HG02840 (cell line): Measurements from ENCODE around the gene WDR7.

ENCODE experiments used
- ATAC-seq: cut with Tn5 transposase; IDR thresholded peaks from one replicate; pipeline ENCODE4 v1.9.1; 2021; ENCODE audit warnings: mild to moderate bottlenecking, moderate library complexity, moderate number of reproducible peaks; ENCODE audit not compliant: unreplicated experiment, low FRiP score

The WDR7 gene

GRCh38 chr18:57022716-57023115, 371.6 kb downstream of the WDR7 start:
- ATAC-seq, result no peak

- no peak for ATAC-seq
Observed at GRCh38 chr18:57023275-57023882, 372.2 kb downstream of the WDR7 start.

- ATAC-seq, result no peak
Observed at GRCh38 chr18:57025540-57025939, 374.4 kb downstream of the WDR7 start.

GRCh38 chr18:57026316-57026715, 375.2 kb downstream of the WDR7 start:
- no peak for ATAC-seq

GRCh38 chr18:57027190-57027708, 376.1 kb downstream of the WDR7 start:
- ATAC-seq, result no peak

GRCh38 chr18:57029761-57030160, 378.6 kb downstream of the WDR7 start:
- no peak for ATAC-seq

- ATAC-seq, result no peak
Observed at GRCh38 chr18:57030417-57030816, 379.3 kb downstream of the WDR7 start.

- no peak for ATAC-seq
Observed at GRCh38 chr18:57035590-57035989, 384.4 kb downstream of the WDR7 start.

GRCh38 chr18:57038395-57038794, 387.2 kb downstream of the WDR7 start:
- no peak for ATAC-seq

GRCh38 chr18:57040175-57040574, 389.0 kb downstream of the WDR7 start:
- no peak for ATAC-seq

GRCh38 chr18:57043241-57043640, 392.1 kb downstream of the WDR7 start:
- ATAC-seq, result no peak

GRCh38 chr18:57048351-57048750, 397.2 kb downstream of the WDR7 start:
- no peak for ATAC-seq

GRCh38 chr18:57048859-57049258, 397.7 kb downstream of the WDR7 start:
- ATAC-seq, result no peak

- ATAC-seq, result no peak
Observed at GRCh38 chr18:57050310-57050949, 399.3 kb downstream of the WDR7 start.

GRCh38 chr18:57051021-57051656, 400.0 kb downstream of the WDR7 start:
- no peak for ATAC-seq

- ATAC-seq, result peak; percentile 72
Observed at GRCh38 chr18:57051657-57052044, 400.5 kb downstream of the WDR7 start.

- ATAC-seq, result no peak
Observed at GRCh38 chr18:57052173-57052572, 401.0 kb downstream of the WDR7 start.

GRCh38 chr18:57052759-57053158, 401.6 kb downstream of the WDR7 start:
- no peak for ATAC-seq

- ATAC-seq, result no peak
Observed at GRCh38 chr18:57054891-57055290, 403.7 kb downstream of the WDR7 start.

- ATAC-seq, result no peak
Observed at GRCh38 chr18:57057890-57058289, 406.7 kb downstream of the WDR7 start.

- no peak for ATAC-seq
Observed at GRCh38 chr18:57058734-57059133, 407.6 kb downstream of the WDR7 start.

- no peak for ATAC-seq
Observed at GRCh38 chr18:57059366-57059765, 408.2 kb downstream of the WDR7 start.
